ENCODE measurements around the gene CUL4B. TPM values are rescaled to one million over a fixed set of nuclear protein-coding genes. Genes with fewer than 3 reads are reported as not detected.

The CUL4B gene
- total RNA-seq, 1 experiment from 2014 or later, result 38.9 TPM

DNA sequence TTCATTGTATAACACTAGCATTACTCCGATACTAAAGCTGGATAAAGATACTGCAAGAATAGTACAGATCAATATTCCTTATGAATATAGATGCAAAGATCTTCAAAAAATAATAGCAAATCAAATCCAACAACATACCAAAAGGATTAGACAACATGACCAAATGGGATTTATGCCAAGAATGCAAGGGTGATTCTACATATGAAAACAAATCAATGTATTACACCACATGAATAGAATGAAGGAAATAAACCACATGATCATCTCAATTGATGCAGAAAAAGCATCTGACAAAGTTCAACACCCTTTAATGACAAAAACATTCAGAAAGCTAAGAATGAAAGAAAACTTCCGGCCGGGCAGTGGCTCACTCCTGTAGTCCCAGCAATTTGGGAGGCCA is 42.8 kb downstream of the CUL4B start (continued):
- TF ChIP-seq, protein P1, sequence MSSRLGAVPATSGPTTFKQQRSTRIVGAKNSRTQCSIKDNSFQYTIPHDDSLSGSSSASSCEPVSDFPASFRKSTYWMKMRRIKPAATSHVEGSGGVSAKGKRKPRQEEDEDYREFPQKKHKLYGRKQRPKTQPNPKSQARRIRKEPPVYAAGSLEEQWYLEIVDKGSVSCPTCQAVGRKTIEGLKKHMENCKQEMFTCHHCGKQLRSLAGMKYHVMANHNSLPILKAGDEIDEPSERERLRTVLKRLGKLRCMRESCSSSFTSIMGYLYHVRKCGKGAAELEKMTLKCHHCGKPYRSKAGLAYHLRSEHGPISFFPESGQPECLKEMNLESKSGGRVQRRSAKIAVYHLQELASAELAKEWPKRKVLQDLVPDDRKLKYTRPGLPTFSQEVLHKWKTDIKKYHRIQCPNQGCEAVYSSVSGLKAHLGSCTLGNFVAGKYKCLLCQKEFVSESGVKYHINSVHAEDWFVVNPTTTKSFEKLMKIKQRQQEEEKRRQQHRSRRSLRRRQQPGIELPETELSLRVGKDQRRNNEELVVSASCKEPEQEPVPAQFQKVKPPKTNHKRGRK (CRISPR knock-in tag; IDR thresholded peaks at IDR 0.05; ENCODE audit: borderline replicate concordance), result no peak
- TF ChIP-seq JUN (CRISPR knock-in tag; IDR thresholded peaks at IDR 0.05) (no peak), PRRX2 (CRISPR knock-in tag; IDR thresholded peaks at IDR 0.05) (no peak), HMGA2 (CRISPR knock-in tag; IDR thresholded peaks at IDR 0.05) (no peak), FOXP1 (CRISPR knock-in tag; IDR thresholded peaks at IDR 0.05; ENCODE audit: borderline replicate concordance) (no peak), ZNF396 (CRISPR knock-in tag; IDR thresholded peaks at IDR 0.05; ENCODE audit: borderline replicate concordance) (no peak), ATF1 (CRISPR knock-in tag; IDR thresholded peaks at IDR 0.05) (no peak)
- TF ChIP-seq, protein P2, sequence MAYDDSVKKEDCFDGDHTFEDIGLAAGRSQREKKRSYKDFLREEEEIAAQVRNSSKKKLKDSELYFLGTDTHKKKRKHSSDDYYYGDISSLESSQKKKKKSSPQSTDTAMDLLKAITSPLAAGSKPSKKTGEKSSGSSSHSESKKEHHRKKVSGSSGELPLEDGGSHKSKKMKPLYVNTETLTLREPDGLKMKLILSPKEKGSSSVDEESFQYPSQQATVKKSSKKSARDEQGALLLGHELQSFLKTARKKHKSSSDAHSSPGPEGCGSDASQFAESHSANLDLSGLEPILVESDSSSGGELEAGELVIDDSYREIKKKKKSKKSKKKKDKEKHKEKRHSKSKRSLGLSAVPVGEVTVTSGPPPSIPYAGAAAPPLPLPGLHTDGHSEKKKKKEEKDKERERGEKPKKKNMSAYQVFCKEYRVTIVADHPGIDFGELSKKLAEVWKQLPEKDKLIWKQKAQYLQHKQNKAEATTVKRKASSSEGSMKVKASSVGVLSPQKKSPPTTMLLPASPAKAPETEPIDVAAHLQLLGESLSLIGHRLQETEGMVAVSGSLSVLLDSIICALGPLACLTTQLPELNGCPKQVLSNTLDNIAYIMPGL (CRISPR knock-in tag; IDR thresholded peaks at IDR 0.05), result no peak
- TF ChIP-seq, protein P3, sequence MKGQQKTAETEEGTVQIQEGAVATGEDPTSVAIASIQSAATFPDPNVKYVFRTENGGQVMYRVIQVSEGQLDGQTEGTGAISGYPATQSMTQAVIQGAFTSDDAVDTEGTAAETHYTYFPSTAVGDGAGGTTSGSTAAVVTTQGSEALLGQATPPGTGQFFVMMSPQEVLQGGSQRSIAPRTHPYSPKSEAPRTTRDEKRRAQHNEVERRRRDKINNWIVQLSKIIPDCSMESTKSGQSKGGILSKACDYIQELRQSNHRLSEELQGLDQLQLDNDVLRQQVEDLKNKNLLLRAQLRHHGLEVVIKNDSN (CRISPR knock-in tag; IDR thresholded peaks at IDR 0.05), result no peak
- TF ChIP-seq, protein P4, sequence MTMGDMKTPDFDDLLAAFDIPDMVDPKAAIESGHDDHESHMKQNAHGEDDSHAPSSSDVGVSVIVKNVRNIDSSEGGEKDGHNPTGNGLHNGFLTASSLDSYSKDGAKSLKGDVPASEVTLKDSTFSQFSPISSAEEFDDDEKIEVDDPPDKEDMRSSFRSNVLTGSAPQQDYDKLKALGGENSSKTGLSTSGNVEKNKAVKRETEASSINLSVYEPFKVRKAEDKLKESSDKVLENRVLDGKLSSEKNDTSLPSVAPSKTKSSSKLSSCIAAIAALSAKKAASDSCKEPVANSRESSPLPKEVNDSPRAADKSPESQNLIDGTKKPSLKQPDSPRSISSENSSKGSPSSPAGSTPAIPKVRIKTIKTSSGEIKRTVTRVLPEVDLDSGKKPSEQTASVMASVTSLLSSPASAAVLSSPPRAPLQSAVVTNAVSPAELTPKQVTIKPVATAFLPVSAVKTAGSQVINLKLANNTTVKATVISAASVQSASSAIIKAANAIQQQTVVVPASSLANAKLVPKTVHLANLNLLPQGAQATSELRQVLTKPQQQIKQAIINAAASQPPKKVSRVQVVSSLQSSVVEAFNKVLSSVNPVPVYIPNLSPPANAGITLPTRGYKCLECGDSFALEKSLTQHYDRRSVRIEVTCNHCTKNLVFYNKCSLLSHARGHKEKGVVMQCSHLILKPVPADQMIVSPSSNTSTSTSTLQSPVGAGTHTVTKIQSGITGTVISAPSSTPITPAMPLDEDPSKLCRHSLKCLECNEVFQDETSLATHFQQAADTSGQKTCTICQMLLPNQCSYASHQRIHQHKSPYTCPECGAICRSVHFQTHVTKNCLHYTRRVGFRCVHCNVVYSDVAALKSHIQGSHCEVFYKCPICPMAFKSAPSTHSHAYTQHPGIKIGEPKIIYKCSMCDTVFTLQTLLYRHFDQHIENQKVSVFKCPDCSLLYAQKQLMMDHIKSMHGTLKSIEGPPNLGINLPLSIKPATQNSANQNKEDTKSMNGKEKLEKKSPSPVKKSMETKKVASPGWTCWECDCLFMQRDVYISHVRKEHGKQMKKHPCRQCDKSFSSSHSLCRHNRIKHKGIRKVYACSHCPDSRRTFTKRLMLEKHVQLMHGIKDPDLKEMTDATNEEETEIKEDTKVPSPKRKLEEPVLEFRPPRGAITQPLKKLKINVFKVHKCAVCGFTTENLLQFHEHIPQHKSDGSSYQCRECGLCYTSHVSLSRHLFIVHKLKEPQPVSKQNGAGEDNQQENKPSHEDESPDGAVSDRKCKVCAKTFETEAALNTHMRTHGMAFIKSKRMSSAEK (CRISPR knock-in tag; IDR thresholded peaks at IDR 0.05; ENCODE audit: borderline replicate concordance), result no peak
- TF ChIP-seq, protein P5, sequence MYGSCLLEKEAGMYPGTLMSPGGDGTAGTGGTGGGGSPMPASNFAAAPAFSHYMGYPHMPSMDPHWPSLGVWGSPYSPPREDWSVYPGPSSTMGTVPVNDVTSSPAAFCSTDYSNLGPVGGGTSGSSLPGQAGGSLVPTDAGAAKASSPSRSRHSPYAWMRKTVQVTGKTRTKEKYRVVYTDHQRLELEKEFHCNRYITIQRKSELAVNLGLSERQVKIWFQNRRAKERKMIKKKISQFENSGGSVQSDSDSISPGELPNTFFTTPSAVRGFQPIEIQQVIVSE (CRISPR knock-in tag; IDR thresholded peaks at IDR 0.05; ENCODE audit: borderline replicate concordance), result no peak

DNA sequence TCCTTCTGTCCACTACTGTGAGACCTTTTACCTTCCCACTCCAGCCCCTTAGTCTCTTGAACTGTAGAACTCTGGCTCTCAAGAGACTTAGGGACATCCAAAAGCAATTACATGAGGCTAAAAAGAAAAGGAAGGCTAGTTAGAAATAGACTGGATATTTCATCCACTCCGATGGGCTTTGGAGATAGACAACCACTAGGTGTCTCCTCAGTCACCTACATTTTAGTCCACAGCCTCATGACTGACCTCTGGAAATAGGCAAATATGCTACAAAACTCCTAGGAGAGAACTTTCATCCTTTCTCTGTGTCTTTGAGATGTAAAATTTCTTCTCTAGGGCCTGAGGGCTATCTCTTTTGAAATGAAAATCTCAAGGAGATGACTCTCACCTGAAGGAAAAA is 46.5 kb downstream of the CUL4B start:
- Mint-ChIP-seq H3K36me3 (no peaks in the 10 kb centered on the region), H3K27me3 (ENCODE audit: low read depth) (no peaks in the 10 kb centered on the region), H3K9me3 (no peaks in the 10 kb centered on the region), H3K4me1 (peaks cover 10% of the 10 kb centered on the region), H3K27ac (peak overlapping the region; percentile 14), H3K4me3 (peak overlapping the region; percentile 4; the same call in 1 of the 2 replicates)
- ChIA-PET POLR2A (interaction anchor here (0.5 kb wide), 1 partner anchor 106 kb away, joined by 3 read pairs; no protein-coding TSS in a partner anchor), CTCF (interaction anchor here (1.0 to 1.3 kb wide), 6 partner anchors 19 to 276 kb away, joined by 3 to 4 read pairs (median 4); no protein-coding TSS in a partner anchor)
- peak; percentile 85 for ATAC-seq
- no peak for DNase-seq (ENCODE audit: low spot score)
- TF ChIP-seq FOXK1 (CRISPR knock-in tag; IDR thresholded peaks at IDR 0.05), result no peak
- no peak for TF ChIP-seq NFE2L1 (CRISPR knock-in tag; IDR thresholded peaks at IDR 0.05)
- TF ChIP-seq, protein P4 (CRISPR knock-in tag; IDR thresholded peaks at IDR 0.05; ENCODE audit: borderline replicate concordance), result no peak
- no peak for TF ChIP-seq FOXP1 (CRISPR knock-in tag; IDR thresholded peaks at IDR 0.05; ENCODE audit: borderline replicate concordance)
- no peak for TF ChIP-seq GTF2I (CRISPR knock-in tag; conservative IDR thresholded peaks at IDR 0.05)
- no peak for TF ChIP-seq EMX1 (CRISPR knock-in tag; IDR thresholded peaks at IDR 0.05)
- TF ChIP-seq CBFB (CRISPR knock-in tag; IDR thresholded peaks at IDR 0.05; ENCODE audit: low read depth), result no peak
- no peak for TF ChIP-seq IRF2 (CRISPR knock-in tag; IDR thresholded peaks at IDR 0.05; ENCODE audit: borderline replicate concordance, low read depth)
- TF ChIP-seq, protein P6, sequence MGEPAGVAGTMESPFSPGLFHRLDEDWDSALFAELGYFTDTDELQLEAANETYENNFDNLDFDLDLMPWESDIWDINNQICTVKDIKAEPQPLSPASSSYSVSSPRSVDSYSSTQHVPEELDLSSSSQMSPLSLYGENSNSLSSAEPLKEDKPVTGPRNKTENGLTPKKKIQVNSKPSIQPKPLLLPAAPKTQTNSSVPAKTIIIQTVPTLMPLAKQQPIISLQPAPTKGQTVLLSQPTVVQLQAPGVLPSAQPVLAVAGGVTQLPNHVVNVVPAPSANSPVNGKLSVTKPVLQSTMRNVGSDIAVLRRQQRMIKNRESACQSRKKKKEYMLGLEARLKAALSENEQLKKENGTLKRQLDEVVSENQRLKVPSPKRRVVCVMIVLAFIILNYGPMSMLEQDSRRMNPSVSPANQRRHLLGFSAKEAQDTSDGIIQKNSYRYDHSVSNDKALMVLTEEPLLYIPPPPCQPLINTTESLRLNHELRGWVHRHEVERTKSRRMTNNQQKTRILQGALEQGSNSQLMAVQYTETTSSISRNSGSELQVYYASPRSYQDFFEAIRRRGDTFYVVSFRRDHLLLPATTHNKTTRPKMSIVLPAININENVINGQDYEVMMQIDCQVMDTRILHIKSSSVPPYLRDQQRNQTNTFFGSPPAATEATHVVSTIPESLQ (CRISPR knock-in tag; IDR thresholded peaks at IDR 0.05), result no peak
